ENCODE results near the gene UGT1A1.
"Not testable (repeated sequence)": the region's sequence is repeated elsewhere in the genome, so short reads cannot be mapped to it uniquely, and the experiment has no call there.

Gene UGT1A1

DNA sequence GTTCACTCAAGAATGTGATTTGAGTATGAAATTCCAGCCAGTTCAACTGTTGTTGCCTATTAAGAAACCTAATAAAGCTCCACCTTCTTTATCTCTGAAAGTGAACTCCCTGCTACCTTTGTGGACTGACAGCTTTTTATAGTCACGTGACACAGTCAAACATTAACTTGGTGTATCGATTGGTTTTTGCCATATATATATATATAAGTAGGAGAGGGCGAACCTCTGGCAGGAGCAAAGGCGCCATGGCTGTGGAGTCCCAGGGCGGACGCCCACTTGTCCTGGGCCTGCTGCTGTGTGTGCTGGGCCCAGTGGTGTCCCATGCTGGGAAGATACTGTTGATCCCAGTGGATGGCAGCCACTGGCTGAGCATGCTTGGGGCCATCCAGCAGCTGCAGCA is at the start of gene UGT1A1:
Gene UGT1A1 (plus strand): TSS at position 228 of the 400 bp plus-strand sequence. CDS start 18 bp downstream, at position 246.
- DNase-seq (ENCODE audit: low spot score) = no peak

DNA sequence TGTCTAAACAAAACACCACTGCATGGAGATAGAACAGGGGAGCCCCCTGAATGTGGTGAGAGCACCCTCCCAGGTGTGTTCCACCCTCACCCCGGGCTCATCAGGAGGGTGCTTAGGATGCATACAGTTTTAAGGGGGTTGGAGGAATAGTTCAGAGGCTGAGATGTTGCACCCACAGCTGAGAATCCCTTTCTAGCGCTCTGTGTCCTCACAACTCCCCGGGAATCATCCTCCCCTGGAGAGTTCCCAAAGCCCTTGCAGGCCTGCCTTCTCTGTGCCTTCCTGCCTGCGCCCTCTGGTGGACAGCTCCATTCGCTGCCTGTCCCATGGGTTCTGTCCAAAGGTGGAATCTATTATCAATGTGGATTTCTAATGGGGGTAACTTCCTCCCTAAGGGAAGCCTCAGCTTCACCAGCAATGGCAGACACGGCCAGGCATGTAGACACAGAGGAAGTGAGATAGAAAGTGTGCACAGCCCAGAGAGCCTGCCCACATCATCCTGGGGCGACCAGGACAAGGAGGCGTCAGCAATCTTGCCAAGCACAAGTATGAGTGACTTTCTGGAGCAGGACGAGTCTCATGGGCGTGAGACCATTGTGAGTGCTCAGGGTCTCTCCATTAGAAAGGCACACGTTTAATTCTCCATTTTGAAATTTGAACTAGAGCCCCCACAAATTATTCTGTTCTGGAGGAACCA is 48.6 kb upstream of the UGT1A1 start:
- DNase-seq (ENCODE audit: low spot score) = peak; percentile 84

DNA sequence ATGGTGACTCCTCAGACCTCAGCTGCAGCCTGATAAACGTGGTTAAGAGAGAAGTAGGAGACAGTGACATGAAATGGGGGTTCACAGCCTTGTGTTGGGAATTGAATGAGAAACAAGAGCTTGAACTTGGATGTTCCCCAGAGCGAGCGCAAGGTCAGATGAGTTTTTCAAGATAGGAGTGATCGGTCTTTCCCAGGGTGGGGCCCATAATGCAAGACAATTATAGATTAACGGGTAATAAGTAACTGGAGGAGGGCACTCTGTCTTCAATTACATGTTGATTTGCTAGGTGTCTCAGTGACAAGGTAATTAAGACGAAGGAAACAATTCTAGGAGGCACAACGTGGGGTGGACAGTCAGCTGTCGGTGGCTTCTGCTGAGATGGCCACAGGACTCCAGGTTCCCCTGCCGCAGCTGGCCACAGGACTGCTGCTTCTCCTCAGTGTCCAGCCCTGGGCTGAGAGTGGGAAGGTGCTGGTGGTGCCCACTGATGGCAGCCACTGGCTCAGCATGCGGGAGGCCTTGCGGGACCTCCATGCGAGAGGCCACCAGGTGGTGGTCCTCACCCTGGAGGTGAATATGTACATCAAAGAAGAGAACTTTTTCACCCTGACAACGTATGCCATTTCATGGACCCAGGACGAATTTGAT is 47.3 kb upstream of the UGT1A1 start, which contains the start of gene UGT1A5:
Gene UGT1A5 (plus strand): TSS at position 297 of the 651 bp plus-strand sequence. CDS start 85 bp downstream, at position 382.
- no peak for DNase-seq (ENCODE audit: low spot score)

DNA sequence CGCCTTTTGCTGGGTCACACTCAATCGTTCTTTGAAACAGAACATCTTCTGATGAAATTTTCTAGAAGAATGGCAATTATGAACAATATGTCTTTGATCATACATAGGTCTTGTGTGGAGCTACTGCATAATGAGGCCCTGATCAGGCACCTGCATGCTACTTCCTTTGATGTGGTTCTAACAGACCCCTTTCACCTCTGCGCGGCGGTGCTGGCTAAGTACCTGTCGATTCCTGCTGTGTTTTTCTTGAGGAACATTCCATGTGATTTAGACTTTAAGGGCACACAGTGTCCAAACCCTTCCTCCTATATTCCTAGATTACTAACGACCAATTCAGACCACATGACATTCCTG is 46.8 kb upstream of the UGT1A1 start:
- no peak for DNase-seq (ENCODE audit: low spot score)

DNA sequence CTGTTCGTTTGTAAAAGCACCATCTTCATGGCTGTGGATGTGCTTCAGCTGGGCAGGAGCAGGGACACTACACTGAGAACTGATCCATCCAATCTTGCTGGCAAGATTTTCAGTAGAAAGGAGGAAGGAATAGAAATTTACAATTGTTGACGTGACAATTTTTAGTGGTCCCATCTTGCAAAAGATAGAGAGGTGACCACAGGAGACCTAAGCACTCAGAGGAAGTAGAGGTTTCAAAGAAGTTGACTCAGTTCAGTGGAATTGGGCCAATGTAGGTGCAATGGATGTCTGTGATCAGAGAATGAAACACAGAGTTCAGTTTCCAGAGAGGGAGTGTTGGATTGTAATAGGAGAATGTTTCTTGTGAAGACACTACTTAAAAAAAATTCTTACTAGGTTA is 45.9 kb upstream of the UGT1A1 start:
- no peak for DNase-seq (ENCODE audit: low spot score)

DNA sequence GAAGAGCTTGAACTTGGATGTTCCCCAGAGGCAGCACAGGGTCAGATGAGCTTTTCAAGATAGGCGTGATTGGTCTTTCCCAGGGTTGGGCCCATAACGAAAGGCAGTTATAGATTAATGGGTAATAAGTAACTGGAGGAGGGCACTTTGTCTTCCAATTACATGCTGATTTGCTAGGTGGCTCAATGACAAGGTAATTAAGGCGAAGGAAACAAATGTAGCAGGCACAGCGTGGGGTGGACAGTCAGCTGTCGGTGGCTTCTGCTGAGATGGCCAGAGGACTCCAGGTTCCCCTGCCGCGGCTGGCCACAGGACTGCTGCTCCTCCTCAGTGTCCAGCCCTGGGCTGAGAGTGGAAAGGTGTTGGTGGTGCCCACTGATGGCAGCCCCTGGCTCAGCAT is 41.5 kb upstream of the UGT1A1 start, which contains the start of gene UGT1A4:
Gene UGT1A4 (plus strand): TSS at position 185 of the 400 bp plus-strand sequence. CDS start 85 bp downstream, at position 270.
- DNase-seq (ENCODE audit: low spot score) = no peak

DNA sequence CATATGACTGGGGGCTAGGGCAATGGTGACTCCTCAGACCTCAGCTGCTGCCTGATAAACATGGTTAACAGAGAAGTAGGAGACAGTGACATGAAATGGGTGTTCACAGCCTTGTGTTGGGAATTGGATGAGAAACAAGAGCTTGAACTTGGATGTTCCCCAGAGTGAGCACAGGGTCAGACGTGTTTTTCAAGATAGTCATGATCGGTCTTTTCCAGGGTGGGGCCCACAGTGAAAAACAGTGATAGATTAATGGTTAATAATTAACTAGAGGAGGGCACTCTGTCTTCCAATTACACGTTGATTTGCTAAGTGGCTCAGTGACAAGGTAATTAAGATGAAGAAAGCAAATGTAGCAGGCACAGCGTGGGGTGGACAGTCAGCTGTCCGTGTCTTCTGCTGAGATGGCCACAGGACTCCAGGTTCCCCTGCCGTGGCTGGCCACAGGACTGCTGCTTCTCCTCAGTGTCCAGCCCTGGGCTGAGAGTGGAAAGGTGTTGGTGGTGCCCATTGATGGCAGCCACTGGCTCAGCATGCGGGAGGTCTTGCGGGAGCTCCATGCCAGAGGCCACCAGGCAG is 31.3 kb upstream of the UGT1A1 start, which contains the start of gene UGT1A3:
Gene UGT1A3 (plus strand): TSS at position 320 of the 579 bp plus-strand sequence. CDS start 85 bp downstream, at position 405.
- DNase-seq (ENCODE audit: low spot score) = no peak

DNA sequence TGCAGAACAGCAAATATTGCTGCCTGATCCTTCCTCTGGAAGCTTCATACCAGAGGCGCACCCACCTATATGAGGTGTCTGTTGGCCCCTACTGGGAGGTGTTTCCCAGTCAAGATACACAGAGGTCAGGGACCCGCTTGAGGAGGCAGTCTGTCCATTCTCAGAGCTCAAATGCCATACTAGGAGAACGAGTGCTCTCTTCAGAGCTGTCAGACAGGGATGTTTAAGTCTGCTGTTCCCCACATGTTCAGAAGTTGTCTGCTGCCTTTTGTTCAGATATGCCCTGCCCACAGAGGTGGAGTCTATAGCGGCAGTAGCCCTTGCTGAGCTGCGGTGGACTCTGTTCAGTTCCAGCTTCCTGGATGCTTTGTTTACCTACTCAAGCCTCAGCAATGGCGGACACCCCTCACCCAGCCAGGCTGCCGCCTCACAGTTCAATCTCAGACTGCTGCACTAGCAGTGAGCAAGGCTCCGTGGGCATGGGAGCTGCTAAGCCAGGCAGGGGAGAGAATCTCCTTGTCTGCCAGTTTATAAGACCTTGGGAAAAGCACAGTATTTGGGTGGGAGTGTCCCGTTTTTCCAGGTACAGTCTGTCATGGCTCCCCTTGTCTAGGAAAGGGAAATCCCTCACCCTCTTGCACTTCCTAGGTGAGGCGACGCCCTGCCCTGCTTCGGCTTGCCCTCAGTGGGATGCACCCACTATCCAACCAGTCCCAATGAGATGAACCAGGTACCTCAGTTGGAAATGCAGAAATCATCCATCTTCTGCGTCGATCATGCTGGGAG is 23.0 kb upstream of the UGT1A1 start:
- not testable (repeated sequence) for DNase-seq (ENCODE audit: low spot score)

DNA sequence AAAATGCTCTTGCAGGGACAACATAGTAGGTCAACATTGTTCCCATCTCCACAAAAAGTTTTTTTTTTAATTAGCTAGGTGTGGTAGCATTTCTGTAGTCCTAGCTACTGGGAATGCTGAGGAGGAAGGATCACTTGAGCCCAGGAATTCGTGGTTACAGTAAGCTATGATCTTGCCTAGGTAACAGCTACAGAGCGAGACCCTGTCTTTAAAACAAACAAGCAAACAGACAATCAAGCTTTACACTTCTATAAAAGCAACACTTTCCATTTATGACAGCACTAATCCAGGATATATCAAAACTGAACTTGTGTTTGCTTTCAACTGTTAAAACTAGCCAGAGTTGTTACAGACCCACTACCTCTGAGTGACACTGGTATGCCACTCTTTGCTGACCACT is 19.2 kb upstream of the UGT1A1 start:
- DNase-seq (ENCODE audit: low spot score) = no peak

DNA sequence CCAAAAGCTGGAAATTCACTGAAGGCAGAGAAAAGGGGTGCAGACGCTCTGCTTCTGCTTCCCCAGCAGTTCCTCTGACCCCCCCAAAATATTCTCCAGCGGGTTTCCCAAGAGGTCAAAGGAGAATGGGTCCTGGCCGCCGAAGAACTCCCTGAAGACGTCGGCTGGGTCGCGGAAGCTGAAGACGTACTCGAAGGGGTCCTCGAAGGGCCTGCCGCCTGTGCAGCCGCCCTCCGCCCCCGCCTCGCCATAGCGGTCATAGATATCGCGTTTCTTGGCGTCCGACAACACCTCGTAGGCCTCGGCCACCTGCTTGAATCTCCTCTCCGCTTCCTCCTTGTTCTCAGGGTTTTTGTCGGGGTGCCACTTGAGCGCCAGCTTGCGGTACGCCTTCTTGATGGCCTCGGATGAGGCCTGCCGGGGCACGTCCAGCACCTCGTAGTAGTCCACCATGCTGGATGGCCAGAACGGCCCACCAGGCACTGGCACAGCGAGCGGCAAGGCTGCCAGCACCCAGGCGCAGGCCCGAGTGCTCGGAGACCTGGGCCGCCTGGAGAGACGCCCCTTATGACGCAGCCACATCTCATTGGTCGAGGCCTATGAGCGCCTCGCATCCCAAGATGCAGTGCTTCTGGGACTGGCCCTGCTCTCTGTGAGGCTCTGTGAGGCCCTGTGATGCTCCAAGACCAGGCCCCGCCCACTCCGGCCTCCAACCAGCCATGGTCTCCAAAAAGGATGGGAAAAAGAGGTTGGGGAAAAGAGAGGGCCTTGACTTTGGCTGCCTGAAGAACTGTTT is 16.4 kb upstream of the UGT1A1 start:
- DNase-seq (ENCODE audit: low spot score) = no peak

DNA sequence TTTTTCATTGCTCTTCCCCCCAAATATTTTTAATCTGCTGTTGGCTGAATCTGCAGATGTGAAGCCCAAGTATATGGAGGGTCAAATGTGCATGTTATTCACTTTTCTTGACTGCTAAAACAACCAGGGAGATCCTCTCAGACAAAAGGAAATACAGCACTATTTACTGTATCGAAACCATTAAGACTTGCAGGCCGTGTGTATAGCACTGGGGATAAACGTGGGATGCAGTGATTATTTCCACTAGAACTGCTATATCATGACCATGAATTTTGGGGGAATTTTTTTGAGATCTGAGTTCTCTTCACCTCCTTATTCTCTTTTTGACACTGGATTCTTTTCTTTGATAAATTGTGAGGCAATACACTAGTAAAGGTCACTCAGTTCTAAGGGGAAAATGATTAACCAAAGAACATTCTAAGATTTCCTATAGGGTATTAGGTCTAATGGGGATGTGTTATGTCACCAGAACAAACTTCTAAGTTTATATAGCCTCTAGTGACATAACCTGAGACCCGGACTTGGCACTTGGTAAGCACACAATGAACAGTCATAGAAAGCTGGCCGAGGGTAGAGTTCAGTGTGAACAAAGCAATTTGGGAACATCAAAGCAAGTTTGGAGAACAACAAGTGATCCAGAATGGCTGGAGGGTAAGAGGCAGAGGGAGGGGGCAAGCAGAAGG is 14.9 kb upstream of the UGT1A1 start:
- no peak for DNase-seq (ENCODE audit: low spot score)

DNA sequence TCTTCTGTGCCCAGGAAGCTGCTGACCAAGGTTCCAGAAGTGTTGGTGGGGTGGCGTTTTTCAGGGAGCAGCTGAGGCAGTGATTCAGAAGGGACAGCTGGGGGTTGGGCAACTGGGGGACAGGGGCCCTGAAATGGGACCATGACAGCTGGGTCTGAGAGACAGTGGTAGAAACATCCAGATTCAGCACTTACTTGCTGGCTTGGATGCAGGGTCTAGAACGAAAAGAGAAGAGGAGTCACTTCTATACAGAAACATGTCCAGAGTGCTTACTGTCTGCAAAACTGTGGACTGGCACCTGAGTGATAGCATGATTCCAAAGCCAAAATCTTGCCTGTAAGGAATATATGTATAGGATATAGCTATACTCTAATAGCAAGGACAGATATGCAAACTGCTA is 14.2 kb upstream of the UGT1A1 start:
- not testable (repeated sequence) for DNase-seq (ENCODE audit: low spot score)

DNA sequence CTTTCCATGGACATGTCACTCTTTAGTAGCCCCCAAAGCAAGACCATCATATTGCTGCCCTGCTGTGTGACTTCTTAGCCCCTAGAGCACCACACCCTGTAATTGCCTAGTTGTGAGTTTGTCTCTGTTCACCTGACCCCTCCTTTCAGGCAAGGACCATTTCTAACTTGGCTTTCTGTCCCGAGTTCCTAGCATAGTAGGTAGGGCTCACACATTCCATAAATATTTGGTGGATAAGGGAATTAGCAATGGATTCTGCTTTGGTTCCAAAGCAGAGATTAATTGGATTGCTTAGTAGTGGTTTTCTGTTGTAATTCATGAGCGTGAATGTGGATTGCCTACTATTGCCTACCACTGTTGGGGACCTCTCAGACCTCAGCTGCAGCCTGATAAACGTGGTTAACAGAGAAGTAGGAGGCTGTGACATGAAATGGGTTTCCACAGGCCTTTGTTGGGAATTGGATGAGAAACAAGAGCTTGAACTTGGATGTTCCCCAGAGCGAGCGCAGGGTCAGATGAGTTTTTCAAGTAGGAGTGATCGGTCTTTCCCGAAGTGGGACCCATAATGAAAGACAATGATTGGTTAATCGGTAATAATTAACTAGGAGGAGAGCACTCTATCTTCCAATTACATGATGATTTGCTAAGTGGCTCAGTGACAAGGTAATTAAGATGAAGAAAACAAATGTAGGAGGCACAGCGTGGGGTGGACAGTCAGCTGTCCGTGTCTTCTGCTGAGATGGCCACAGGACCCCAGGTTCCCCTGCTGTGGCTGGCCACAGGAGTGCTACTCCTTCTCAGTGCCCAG is 13.4 kb upstream of the UGT1A1 start:
- no peak for DNase-seq (ENCODE audit: low spot score)

DNA sequence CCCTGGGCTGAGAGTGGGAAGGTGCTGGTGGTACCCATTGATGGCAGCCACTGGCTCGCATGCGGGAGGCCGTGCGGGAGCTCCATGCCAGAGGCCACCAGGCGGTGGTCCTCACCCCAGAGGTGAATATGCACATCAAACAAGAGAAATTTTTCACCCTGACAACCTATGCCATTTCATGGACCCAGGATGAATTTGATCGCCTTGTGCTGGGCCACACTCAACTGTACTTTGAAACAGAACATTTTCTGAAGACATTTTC is 12.9 kb upstream of the UGT1A1 start:
- DNase-seq (ENCODE audit: low spot score) = no peak

DNA sequence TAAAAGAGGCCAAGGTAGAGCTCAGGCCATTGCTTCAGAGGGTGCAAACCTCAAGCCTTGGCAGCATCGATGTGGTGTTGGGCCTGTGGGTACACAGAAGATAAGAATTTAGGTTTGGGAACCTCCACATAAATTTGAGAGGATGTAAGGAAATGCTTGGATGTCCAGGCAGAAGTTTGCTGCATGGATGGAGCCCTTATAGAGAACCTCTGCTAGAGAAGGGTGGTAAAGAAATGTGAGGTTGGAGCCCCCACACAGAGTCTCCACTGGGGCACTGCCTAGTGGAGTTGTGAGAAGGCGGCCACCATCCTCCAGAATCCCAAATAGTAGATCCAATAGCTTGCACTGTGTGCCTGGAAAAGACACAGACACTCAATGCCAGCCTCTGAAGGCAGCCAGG is 9.4 kb upstream of the UGT1A1 start:
- DNase-seq (ENCODE audit: low spot score) = not testable (repeated sequence)

DNA sequence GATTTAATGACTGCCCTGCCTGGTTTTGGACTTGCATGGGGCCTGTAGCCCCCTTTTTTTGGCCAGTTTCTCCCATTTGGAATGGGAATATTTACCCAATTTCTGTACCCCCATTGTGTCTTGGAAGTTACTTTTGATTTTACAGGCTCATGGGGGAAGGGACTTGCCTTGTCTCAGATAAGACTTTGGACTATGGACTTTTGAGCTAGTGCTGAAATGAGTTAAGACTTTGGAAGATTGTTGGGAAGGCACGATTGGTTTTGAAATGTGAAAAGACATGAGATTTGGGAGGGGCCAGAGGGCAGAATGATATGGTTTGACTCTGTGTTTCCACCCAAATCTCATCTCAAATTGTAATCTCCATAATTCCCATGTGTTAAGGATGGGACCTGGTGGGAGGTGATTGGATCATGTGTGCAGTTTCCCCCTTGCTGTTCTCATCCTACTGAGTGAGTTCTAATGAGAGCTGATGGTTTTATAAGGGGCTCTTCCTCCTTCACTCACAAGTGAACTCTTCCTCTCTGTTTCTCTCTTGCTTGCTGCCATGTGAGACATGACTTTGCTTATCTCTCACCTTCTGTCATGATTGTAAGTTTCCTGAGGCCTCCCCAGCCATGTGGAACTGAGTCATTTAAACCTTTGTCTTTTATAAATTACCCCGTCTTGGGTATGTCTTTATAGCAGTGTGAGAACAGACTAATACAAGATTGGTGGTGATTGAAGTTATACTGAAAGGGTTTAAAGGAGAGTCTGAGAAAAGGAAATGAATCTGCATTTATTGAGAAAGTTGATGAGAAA is 8.7 kb upstream of the UGT1A1 start:
- DNase-seq (ENCODE audit: low spot score) = not testable (repeated sequence)

DNA sequence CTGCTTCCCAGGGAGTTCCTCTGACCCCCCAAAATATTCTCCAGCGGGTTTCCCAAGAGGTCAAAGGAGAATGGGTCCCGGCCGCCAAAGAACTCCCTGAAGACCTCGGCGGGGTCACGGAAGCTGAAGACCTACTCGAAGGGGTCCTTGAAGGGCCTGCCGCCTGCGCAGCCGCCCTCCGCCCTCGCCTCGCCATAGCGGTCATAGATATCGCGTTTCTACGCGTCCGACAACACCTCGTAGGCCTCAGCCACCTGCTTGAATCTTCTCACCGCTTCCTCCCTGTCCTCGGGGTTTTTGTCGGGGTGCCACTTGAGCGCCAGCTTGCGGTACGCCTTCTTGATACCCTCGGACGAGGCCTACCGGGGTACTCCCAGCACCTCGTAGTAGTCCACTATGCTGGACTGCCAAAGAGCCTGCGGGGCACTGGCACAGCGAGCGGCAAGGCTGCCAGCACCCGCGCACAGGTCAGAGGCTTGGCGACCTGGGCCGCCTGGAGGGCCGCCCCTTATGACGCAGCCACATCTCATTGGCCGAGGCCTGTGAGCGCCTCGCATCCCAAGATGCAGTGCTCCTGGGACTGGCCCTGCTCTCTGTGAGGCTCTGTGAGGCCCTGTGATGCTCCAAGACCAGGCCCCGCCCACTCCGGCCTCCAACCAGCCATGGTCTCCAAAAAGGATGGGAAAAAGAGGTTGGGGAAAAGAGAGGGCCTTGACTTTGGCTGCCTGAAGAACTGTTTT is 5.0 kb upstream of the UGT1A1 start:
- no peak for DNase-seq (ENCODE audit: low spot score)

DNA sequence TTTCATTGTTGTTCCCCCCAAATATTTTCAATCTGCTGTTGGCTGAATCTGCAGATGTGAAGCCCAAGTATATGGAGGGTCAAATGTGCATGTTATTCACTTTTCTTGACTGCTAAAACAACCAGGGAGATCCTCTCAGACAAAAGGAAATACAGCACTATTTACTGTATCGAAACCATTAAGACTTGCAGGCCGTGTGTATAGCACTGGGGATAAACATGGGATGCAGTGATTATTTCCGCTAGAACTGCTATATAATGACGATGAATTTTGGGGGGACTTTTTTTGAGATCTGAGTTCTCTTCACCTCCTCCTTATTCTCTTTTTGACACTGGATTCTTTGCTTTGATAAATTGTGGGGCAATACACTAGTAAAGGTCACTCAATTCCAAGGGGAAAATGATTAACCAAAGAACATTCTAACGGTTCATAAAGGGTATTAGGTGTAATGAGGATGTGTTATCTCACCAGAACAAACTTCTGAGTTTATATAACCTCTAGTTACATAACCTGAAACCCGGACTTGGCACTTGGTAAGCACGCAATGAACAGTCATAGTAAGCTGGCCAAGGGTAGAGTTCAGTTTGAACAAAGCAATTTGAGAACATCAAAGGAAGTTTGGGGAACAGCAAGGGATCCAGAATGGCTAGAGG is 3.5 kb upstream of the UGT1A1 start:
- DNase-seq (ENCODE audit: low spot score) = no peak

Measured in ecto neural progenitor cell (in vitro differentiated cells).